Calu3 (cell line): ENCODE results near the gene PHACTR4. TPM values are rescaled to one million over a fixed set of nuclear protein-coding genes. Genes with fewer than 3 reads are reported as not detected.
A peak's percentile ranks its signal among the peaks of the same experiment; 100 is the strongest.

Source experiments
- BruUV-seq: library from RNA; stranded (reverse); fragments of 400-500 nt; replicated peaks from 2 replicates; lab custom pipeline; 2021; lab: Mats Ljungman, UMichigan
- CTCF ChIA-PET: fragments of 300-600 bp; sonication (Branson Sonifier 250); formaldehyde crosslinking; loops from one replicate; lab custom pipeline; 2022; ENCODE audit warnings: antibody characterized with exemption; lab: Charles Lee
- DNase-seq: peaks from one replicate; pipeline ENCODE4 v3.0.0; 2022
- H3K27ac Mint-ChIP-seq: one replicate; pipeline ENCODE4 v1.8.0; 2022; ENCODE audit warnings: mixed read lengths; ENCODE audit not compliant: unreplicated experiment
- H3K27me3 Mint-ChIP-seq: one replicate; pipeline ENCODE4 v1.8.0; 2022; ENCODE audit warnings: mixed read lengths; ENCODE audit not compliant: unreplicated experiment
- H3K36me3 Mint-ChIP-seq: one replicate; pipeline ENCODE4 v1.8.0; 2022; ENCODE audit warnings: mild to moderate bottlenecking, moderate library complexity, mixed read lengths; ENCODE audit not compliant: insufficient read depth, unreplicated experiment
- H3K4me1 Mint-ChIP-seq: one replicate; pipeline ENCODE4 v1.8.0; 2022; ENCODE audit warnings: mild to moderate bottlenecking, low read depth, mixed read lengths; ENCODE audit not compliant: unreplicated experiment
- H3K4me3 Mint-ChIP-seq: one replicate; pipeline ENCODE4 v1.8.0; 2022; ENCODE audit warnings: mild to moderate bottlenecking, low read depth, moderate library complexity, mixed read lengths; ENCODE audit not compliant: unreplicated experiment
- H3K9me3 Mint-ChIP-seq: one replicate; pipeline ENCODE4 v1.8.0; 2022; ENCODE audit warnings: low read depth, mixed read lengths; ENCODE audit not compliant: unreplicated experiment
- intact Hi-C: fragments of 100-400 bp; cut with micrococcal nuclease; formaldehyde crosslinking; loops from one replicate; pipeline ENCODE4 v1.10.0; 2022; ENCODE audit not compliant: unreplicated experiment
- total RNA-seq: library from RNA; stranded (reverse); gene quantifications from 2 replicates; pipeline ENCODE4 v1.2.3, GENCODE V29; 2022
- TF ChIP-seq, protein P1 (sequence below): fragments of 200-600 bp; IDR thresholded peaks from one replicate; pipeline ENCODE4 v1.8.0; 2022; ENCODE audit warnings: antibody characterized with exemption; ENCODE audit not compliant: unreplicated experiment

The PHACTR4 gene
- total RNA-seq, 1 experiment from 2014 or later = 58.7 TPM

DNA sequence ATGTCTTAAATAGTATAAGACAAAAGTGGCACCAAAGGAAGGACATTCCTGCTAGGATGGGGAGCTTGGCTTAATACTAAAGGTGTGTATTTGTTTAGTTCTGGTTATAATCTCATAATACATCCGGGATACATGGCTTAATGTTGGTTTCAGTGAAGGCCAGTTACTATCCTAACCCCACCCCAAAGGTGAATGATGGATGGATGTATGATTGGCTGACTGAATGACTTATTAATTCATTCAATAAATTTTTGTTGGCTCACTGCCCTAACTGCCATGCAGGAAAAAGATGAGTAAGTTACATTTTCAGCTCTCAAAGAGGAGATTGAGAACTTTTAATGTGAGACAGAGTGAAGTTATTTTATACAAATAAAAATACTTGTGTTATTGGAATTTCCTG, 52.2 kb downstream of the PHACTR4 start:
- Mint-ChIP-seq H3K36me3 (peaks cover 21% of the 10 kb centered on the region), H3K27me3 (no peaks in the 10 kb centered on the region), H3K4me3 (no peak overlapping the region), H3K4me1 (peaks cover 12% of the 10 kb centered on the region), H3K9me3 (no peaks in the 10 kb centered on the region), H3K27ac (peak overlapping the region; percentile 61)
- TF ChIP-seq, protein P1, sequence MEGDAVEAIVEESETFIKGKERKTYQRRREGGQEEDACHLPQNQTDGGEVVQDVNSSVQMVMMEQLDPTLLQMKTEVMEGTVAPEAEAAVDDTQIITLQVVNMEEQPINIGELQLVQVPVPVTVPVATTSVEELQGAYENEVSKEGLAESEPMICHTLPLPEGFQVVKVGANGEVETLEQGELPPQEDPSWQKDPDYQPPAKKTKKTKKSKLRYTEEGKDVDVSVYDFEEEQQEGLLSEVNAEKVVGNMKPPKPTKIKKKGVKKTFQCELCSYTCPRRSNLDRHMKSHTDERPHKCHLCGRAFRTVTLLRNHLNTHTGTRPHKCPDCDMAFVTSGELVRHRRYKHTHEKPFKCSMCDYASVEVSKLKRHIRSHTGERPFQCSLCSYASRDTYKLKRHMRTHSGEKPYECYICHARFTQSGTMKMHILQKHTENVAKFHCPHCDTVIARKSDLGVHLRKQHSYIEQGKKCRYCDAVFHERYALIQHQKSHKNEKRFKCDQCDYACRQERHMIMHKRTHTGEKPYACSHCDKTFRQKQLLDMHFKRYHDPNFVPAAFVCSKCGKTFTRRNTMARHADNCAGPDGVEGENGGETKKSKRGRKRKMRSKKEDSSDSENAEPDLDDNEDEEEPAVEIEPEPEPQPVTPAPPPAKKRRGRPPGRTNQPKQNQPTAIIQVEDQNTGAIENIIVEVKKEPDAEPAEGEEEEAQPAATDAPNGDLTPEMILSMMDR = no peak
- CTCF ChIA-PET = interaction anchor here (0.6 kb wide), 1 partner anchor 21 kb away, joined by 3 read pairs; no protein-coding TSS in a partner anchor
- intact Hi-C loops = no loop called here
- DNase-seq = no peak
- BruUV-seq = no TSS peak

DNA sequence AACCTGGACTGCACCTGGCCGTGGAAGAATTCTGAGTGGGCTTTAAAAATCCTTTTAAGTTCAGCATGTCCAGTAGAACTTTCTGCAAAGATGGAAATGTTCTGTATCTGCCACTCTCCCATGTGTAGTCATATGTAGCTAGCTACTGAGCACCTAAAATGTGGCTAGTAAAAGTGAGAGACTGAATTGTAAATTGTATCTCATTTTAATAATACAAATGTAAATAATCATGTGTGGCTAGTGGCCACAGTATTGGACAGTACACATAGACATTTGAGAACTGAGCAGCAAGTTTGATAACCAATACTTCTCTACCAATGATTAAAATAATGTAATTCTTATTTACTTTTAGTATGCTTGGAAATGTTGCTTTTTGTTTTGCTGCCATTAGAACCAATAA, 57.3 kb downstream of the PHACTR4 start:
- TF ChIP-seq, protein P1 = no peak
- intact Hi-C loops = no loop called here
- no peaks in the 10 kb centered on the region for H3K9me3 Mint-ChIP-seq
- H3K4me3 Mint-ChIP-seq = no peak overlapping the region
- CTCF ChIA-PET = interaction anchor here (1.1 kb wide), 1 partner anchor 9 kb away, joined by 4 read pairs; no protein-coding TSS in a partner anchor
- BruUV-seq = no TSS peak
- peaks cover 13% of the 10 kb centered on the region for H3K36me3 Mint-ChIP-seq
- no peak for DNase-seq
- no peak overlapping the region for H3K27ac Mint-ChIP-seq
- peaks cover under 1% of the 10 kb centered on the region for H3K4me1 Mint-ChIP-seq
- H3K27me3 Mint-ChIP-seq = no peaks in the 10 kb centered on the region

DNA sequence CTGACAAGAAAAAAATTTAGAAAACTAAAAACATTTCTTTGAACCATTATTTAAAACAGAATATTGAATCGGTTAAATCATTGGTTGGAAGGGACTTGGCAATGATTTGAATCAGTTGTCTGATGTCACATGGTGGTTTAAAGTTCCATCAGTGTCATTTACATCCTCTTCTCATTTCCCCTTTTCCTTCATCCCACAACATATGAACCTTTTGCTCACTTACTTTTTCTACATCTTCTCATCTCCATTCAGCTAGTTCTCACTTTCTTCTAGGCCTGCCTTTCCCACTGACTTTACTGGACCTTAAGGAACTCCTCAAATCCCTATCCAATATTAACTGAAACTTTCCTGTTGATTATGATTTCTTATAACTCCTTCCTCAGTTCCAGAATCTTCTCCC, 58.5 kb downstream of the PHACTR4 start:
- Mint-ChIP-seq H3K36me3 (peaks cover 7% of the 10 kb centered on the region), H3K4me1 (no peaks in the 10 kb centered on the region), H3K9me3 (no peaks in the 10 kb centered on the region), H3K4me3 (no peak overlapping the region), H3K27me3 (no peaks in the 10 kb centered on the region), H3K27ac (no peak overlapping the region)
- intact Hi-C loops = no loop called here
- no peak for DNase-seq
- CTCF ChIA-PET = interaction anchor here (0.6 kb wide), 1 partner anchor 398 kb away, joined by 3 read pairs; no protein-coding TSS in a partner anchor
- TF ChIP-seq, protein P1 = no peak
- BruUV-seq = no TSS peak

DNA sequence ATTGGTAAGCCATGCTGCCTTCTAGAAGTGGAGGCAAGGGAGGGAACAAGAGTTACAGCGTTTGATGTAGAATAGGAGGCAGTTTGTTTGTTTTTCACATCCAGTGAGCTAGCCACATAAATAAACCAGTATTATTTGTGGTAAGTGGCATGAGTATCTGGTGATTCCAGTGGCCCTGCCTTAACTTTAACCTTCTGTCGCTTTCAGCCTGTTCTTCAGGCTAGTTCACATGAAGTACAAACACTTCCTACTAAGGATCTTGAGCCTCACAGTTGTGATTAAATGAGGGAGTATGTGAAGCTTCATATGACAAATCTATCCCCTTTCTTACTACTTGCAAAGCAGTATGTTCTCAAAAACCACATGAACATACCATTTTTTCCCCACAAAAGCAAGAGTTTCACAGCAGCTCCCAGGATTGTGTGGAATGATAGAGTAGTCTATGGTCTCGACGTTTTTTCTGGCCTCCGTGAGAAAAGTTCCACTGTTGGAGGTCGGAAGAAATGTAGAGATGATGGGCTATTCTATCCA, 59.5 kb downstream of the PHACTR4 start:
- no peak overlapping the region for H3K27ac Mint-ChIP-seq
- peaks cover 7% of the 10 kb centered on the region for H3K36me3 Mint-ChIP-seq
- CTCF ChIA-PET = no interaction called here
- H3K4me3 Mint-ChIP-seq = no peak overlapping the region
- BruUV-seq = no TSS peak
- no peaks in the 10 kb centered on the region for H3K9me3 Mint-ChIP-seq
- intact Hi-C loops = no loop called here
- TF ChIP-seq, protein P1 = no peak
- no peak for DNase-seq
- no peaks in the 10 kb centered on the region for H3K4me1 Mint-ChIP-seq
- no peaks in the 10 kb centered on the region for H3K27me3 Mint-ChIP-seq
